GM10266 (cell line): ENCODE data around the gene PEX14.

Experiments used
- DNase-seq: peaks from one replicate; pipeline ENCODE4 v3.0.0; 2012; ENCODE audit errors: extremely low spot score
- TF ChIP-seq, protein P1 (sequence below): IDR thresholded peaks from 2 replicates; pipeline ENCODE4 v1.5.1; 2012; ENCODE audit warnings: mild to moderate bottlenecking, low read depth; ENCODE audit not compliant: control insufficient read depth, insufficient read depth; ENCODE audit errors: missing control alignments

The PEX14 gene

DNA sequence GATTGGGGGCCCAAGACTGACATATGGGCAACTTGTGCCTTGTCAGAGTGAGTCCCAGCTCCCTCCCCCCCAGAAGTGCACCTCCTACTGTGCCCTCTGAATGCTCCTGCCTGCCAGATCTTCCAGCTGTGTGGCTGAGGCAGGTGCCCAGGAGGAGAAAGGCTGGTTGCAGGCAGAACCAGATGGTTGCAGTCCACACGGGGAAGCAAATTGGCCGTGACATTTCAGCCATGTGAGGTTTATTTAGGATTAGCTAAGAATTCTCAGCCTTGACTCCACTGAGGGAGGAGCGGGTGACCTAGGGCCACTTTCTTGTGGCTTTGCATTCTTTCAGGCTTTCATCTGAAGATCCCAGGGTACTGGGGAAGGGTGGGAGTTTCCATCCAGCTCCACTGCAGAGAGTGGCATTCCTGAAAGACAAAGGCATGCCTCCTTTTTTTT lies 33.8 kb downstream of the PEX14 start:
- TF ChIP-seq, protein P1, sequence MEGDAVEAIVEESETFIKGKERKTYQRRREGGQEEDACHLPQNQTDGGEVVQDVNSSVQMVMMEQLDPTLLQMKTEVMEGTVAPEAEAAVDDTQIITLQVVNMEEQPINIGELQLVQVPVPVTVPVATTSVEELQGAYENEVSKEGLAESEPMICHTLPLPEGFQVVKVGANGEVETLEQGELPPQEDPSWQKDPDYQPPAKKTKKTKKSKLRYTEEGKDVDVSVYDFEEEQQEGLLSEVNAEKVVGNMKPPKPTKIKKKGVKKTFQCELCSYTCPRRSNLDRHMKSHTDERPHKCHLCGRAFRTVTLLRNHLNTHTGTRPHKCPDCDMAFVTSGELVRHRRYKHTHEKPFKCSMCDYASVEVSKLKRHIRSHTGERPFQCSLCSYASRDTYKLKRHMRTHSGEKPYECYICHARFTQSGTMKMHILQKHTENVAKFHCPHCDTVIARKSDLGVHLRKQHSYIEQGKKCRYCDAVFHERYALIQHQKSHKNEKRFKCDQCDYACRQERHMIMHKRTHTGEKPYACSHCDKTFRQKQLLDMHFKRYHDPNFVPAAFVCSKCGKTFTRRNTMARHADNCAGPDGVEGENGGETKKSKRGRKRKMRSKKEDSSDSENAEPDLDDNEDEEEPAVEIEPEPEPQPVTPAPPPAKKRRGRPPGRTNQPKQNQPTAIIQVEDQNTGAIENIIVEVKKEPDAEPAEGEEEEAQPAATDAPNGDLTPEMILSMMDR: no peak
- DNase-seq: no peak

DNA sequence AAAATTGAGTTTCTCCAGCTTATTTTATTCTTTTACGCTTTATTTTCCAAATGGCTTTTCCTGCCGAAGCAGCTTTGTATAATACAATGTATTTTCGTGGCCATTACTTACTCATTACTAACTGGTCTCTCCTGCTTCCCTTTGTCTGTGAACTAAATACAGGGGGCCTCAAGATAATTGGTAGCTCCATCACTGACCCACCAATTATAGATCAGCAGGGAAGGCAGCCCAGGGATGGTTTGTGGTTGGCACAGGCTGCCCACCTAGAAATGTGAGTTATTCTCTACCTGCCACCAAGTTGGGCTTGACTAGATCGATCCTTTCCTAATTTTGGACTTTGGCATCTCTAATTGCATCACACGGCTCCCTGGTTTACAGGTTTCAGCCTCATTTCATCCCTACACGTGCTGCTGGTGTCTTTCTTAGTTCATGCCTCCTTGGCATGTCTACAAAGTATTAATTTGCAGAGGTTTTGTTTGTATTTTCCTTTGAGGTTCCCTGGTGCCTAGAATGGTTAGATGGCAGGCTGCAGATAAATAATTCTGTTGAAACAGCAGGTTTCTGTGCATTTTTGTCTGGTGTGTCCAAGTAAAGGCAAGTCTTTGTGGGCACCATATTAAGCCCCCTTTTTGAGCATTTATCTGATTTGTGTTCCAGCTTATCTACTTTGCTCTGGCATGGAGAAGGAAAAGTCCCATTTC lies 35.2 kb downstream of the PEX14 start:
- TF ChIP-seq, protein P1: no peak

DNA sequence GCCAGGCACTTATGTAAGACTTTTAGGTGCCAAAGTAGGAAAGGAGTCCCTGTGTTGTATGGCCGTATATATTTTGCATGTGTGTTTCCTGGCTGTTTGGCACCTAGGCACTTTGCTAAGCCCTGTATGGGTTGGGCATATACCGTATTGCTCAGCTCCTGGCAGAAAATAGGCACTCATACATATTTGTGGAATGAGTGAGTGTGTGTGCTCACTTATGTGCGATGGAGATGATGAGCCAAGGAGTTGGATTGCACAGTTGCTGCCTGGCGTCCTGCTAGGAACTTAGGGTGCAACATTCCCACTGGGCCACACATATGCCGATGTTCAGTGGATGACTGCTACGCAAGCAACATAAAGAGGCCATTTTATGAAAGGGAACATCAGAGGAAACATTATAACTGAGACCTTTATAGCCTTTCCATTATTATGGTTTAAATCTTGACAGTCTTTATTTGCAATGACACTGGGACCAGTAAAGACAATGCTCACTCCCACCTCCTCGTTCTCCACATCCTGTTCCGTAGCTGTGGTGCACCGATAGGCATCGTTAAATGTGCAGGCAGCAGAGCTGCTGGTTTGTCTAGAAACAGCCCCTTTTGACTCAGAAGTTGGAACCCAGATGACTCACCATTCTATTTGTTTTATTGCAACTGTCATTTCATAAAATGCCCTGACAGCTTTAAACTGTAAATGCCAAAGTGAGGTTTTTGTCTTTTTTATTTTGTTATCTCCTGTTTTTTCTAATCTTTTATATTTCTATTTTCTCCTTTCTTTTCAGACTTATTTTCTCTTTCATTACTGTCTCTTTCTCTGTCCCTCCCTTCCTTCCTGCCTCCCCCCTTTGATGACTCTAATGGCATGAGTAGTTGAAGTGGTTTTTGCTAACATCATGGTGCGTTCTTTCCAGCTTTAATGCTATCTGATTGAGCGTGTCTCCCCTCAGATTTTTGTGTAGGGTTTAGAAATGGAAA lies 36.1 kb downstream of the PEX14 start:
- TF ChIP-seq, protein P1: no peak
- DNase-seq: peak; percentile 87

More for the DNA sequence above, 35.2 kb downstream of the PEX14 start:
- no peak for DNase-seq

DNA sequence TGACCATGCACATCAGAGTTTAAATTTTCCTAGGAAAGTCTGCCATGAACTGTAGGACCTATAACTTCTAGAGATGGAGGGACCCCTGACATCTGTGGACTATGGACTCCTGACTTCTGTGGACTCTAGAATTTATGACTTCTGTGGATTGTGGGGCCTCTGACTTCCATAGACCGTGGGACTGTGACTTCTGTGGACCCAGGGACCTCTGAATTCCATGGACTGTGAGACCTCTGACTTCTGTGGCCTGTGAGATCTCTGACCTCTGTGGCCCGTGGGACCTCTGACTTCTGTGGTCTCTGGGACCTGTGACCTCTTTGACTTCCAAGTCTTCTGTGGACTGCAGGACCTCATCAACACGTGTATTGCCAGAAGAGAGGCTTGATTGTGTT lies 36.7 kb downstream of the PEX14 start:
- TF ChIP-seq, protein P1: no peak
- no peak for DNase-seq

DNA sequence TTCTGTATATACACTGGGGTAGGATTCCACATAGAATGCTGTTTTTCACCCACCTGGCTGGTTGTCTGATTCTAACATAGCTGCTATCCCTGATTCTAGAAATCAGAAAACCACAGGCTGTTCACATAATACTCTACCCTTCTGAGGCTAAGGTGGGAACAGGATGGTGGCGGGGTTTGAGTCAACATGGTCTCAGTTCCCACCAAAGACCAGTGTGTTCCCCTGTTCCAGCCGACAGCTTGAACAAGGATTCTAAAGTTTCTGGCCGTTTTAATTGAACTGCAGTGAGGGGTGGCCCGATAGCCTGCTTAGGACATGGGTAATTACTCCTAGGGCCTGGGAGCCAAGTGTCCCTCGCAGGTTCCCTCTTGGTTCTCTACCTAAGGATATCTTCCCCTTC lies 38.4 kb downstream of the PEX14 start:
- DNase-seq: no peak
- TF ChIP-seq, protein P1: no peak

DNA sequence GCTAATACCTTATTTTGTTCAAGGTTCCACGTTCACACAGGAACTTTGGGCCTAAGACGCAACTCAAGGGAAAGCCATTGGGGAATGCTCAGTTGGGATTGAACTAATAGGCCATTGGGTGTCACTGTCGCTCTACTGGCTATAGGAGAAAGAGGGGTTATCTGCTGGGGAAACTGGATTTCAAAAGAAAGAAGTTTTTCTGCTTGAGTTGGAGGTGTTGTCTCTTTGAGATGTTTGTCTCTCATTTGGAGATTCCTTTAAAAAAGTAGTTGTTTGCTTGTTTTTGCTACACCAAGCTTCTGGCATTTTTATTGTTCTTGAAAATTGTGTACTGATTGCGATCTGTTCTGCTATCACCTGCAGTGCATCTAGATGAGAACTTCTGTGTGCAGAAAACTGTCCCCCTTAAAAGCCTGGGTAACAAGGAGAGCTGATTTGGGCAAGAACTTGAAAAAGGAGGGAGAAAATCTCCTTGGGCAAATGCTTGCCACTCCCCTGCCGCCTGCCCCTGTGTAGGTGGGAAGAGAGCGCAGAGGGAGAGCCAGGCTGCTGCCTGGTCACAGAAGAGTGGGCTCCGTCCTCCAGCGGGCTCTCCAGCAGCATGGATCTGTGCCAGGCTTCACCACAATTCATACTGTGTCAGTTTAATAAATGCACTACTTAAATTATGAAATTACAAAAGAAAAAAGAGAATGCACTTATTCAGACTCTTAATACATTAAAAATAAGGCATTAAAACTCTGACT lies 39.9 kb downstream of the PEX14 start:
- TF ChIP-seq, protein P1: peak; percentile 35
- no peak for DNase-seq
